ENCODE results near the gene STEAP3.

DNA sequence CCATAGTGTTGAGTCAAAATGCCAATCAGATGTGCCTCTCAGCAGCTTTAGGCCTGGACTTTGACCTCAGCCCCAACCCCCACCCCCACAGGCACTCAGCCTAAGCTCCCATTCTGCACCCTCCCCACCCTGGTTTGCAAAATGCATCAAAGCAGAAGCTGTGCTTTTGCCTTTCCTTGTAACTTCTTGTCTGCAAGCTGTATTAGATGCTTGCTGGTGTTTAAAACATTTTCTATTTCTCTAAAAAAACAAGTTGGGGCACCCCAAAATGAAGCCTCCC is 26.6 kb upstream of the STEAP3 start:
- TF ChIP-seq, protein P1, sequence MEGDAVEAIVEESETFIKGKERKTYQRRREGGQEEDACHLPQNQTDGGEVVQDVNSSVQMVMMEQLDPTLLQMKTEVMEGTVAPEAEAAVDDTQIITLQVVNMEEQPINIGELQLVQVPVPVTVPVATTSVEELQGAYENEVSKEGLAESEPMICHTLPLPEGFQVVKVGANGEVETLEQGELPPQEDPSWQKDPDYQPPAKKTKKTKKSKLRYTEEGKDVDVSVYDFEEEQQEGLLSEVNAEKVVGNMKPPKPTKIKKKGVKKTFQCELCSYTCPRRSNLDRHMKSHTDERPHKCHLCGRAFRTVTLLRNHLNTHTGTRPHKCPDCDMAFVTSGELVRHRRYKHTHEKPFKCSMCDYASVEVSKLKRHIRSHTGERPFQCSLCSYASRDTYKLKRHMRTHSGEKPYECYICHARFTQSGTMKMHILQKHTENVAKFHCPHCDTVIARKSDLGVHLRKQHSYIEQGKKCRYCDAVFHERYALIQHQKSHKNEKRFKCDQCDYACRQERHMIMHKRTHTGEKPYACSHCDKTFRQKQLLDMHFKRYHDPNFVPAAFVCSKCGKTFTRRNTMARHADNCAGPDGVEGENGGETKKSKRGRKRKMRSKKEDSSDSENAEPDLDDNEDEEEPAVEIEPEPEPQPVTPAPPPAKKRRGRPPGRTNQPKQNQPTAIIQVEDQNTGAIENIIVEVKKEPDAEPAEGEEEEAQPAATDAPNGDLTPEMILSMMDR (IDR thresholded peaks at IDR 0.05; ENCODE audit: poor library complexity, severe bottlenecking): no peak
- TF ChIP-seq EP300 (conservative IDR thresholded peaks at IDR 0.05; ENCODE audit: poor library complexity, severe bottlenecking): no peak
- TF ChIP-seq TAF1 (IDR thresholded peaks at IDR 0.05; ENCODE audit: low read depth): no peak
- TF ChIP-seq RAD21 (conservative IDR thresholded peaks at IDR 0.05): no peak
- no peak for TF ChIP-seq MXI1 (conservative IDR thresholded peaks at IDR 0.05; ENCODE audit: poor library complexity, severe bottlenecking)
- TF ChIP-seq POLR2AphosphoS5 (IDR thresholded peaks at IDR 0.05): no peak
